Left lung (tissue), 10 donors: ENCODE measurements around the gene DDRGK1. TPM values are rescaled to one million over a fixed set of nuclear protein-coding genes. Genes with fewer than 3 reads are reported as not detected.
"Not testable (repeated sequence)": the region's sequence is repeated elsewhere in the genome, so short reads cannot be mapped to it uniquely, and the experiment has no call there.

Source experiments
- ATAC-seq: fragments of 200-7000 bp; cut with Tn5 transposase; one replicate; pipeline ENCODE4 v1.9.1; 2020; ENCODE audit warnings: moderate library complexity
- DNase-seq, 4 donors: peaks; one replicate each; pipeline ENCODE4 v3.0.0-alpha.2; 2013 to 2020
- H3K27ac ChIP-seq, 2 donors: fragments of 200-600 bp; sonication (generic) in 1 of 2; one replicate each; pipeline versions ENCODE4 v1.5.0 to v1.8.0; 2020 to 2021
- H3K27me3 ChIP-seq, 2 donors: fragments of 200-600 bp; sonication (generic) in 1 of 2; one replicate each; pipeline versions ENCODE4 v1.5.0 to v1.8.0; 2020 to 2021
- H3K36me3 ChIP-seq, 2 donors: fragments of 200-600 bp; sonication (generic) in 1 of 2; one replicate each; pipeline versions ENCODE4 v1.5.0 to v1.8.0; 2020 to 2021
- H3K4me1 ChIP-seq, 2 donors: fragments of 200-600 bp; one replicate each; pipeline ENCODE4 v1.8.0; 2021
- H3K4me3 ChIP-seq, 2 donors: fragments of 200-600 bp; sonication (generic) in 1 of 2; one replicate each; pipeline versions ENCODE4 v1.5.0 to v1.8.0; 2020 to 2021; ENCODE audit warnings: mild to moderate bottlenecking in 1 of 2
- H3K9me3 ChIP-seq, 2 donors: fragments of 200-600 bp; sonication (generic) in 1 of 2; one replicate each; pipeline versions ENCODE4 v1.5.0 to v1.8.0; 2020 to 2021
- CTCF ChIP-seq, 2 donors: fragments of 200-600 bp; sonication (generic) in 1 of 2; IDR thresholded peaks; one replicate each; pipeline versions ENCODE4 v1.5.0 to v1.8.0; 2021; ENCODE audit warnings: antibody characterized with exemption in 2 of 2
- intact Hi-C, 2 donors: fragments of 100-400 bp; cut with DNase I; formaldehyde crosslinking; loops; one replicate each; pipeline versions ENCODE4 v1.11.2 to v1.14.2; 2022
- polyA plus RNA-seq, 6 donors: library from polyadenylated mRNA; unstranded; fragments of 120-200 nt; gene quantifications; one replicate each; pipeline ENCODE4 v1.2.1, GENCODE V29; 2013; ENCODE audit not compliant: insufficient read length in 6 of 6
- total RNA-seq, 2 donors: library from RNA; stranded (reverse); fragmentation: NEBNext Ultra II Directional; extraction: Animal tissue kit (Norgen Biotek cat#: 25700); gene quantifications; one replicate each; pipeline ENCODE4 v1.2.1, GENCODE V29; 2021
- donor health status: DM: no; HTN: yes; CAD: no.
- donor health status: DM: no; HTN: no; CAD: no.

DDRGK1 gene
- total and polyA plus RNA-seq, 8 donors: 46.6 to 107 (median 50.4) TPM

- DNase-seq: peak in 1 of 4 donors; percentile 17
- no peak for ATAC-seq
- H3K36me3 ChIP-seq: peaks cover 0 to 57% of the 10 kb centered on the region in 2 donors
- H3K4me3 ChIP-seq: no peak overlapping the region
- no peaks in the 10 kb centered on the region for H3K9me3 ChIP-seq
- H3K4me1 ChIP-seq: no peaks in the 10 kb centered on the region
- intact Hi-C loops: no loop called here
- TF ChIP-seq CTCF (IDR thresholded peaks at IDR 0.05): no peak
- no peaks in the 10 kb centered on the region for H3K27me3 ChIP-seq
- H3K27ac ChIP-seq: no peak overlapping the region
Observed at GRCh38 chr20:3188823-3189413, 15.6 kb downstream of the DDRGK1 start.

- H3K27ac ChIP-seq, ATAC-seq, H3K4me3 ChIP-seq, H3K4me1 ChIP-seq, H3K9me3 ChIP-seq, intact Hi-C loops, H3K27me3 ChIP-seq: not testable (repeated sequence)
- peaks cover 0 to 47% of the 10 kb centered on the region in 2 donors for H3K36me3 ChIP-seq
- DNase-seq: peak in 1 of 4 donors; percentile 26
Observed at GRCh38 chr20:3187861-3188260, 16.6 kb downstream of the DDRGK1 start.

GRCh38 chr20:3183896-3184612, 20.4 kb downstream of the DDRGK1 start:
- H3K27me3 ChIP-seq: no peaks in the 10 kb centered on the region
- peaks cover 0 to 11% of the 10 kb centered on the region in 2 donors for H3K36me3 ChIP-seq
- TF ChIP-seq CTCF (IDR thresholded peaks at IDR 0.05): no peak
- peak in 1 of 4 donors; percentile 0 for DNase-seq
- no peaks in the 10 kb centered on the region for H3K9me3 ChIP-seq
- H3K4me1 ChIP-seq: no peaks in the 10 kb centered on the region
- intact Hi-C loops: no loop called here
- H3K27ac ChIP-seq: no peak overlapping the region
- no peak overlapping the region for H3K4me3 ChIP-seq
- no peak for ATAC-seq

GRCh38 chr20:3182429-3182828, 22.1 kb downstream of the DDRGK1 start:
- H3K9me3 ChIP-seq, H3K4me1 ChIP-seq, H3K27me3 ChIP-seq, intact Hi-C loops, ATAC-seq, H3K27ac ChIP-seq, H3K4me3 ChIP-seq, H3K36me3 ChIP-seq: not testable (repeated sequence)
- peak in 1 of 4 donors; percentile 0 for DNase-seq

GRCh38 chr20:3181270-3181669, 23.2 kb downstream of the DDRGK1 start:
- DNase-seq: no peak
- H3K27me3 ChIP-seq: no peaks in the 10 kb centered on the region
- H3K9me3 ChIP-seq: no peaks in the 10 kb centered on the region
- ATAC-seq: no peak
- no peak overlapping the region for H3K4me3 ChIP-seq
- intact Hi-C loops: no loop called here
- no peak for TF ChIP-seq CTCF (IDR thresholded peaks at IDR 0.05)
- H3K27ac ChIP-seq: no peak overlapping the region
- H3K4me1 ChIP-seq: no peaks in the 10 kb centered on the region
- no peaks in the 10 kb centered on the region for H3K36me3 ChIP-seq

GRCh38 chr20:3180319-3180718, 24.2 kb downstream of the DDRGK1 start:
- intact Hi-C loops: no loop called here
- no peak overlapping the region for H3K27ac ChIP-seq
- TF ChIP-seq CTCF (IDR thresholded peaks at IDR 0.05): no peak

More at GRCh38 chr20:3180319-3180718, 24.2 kb downstream of the DDRGK1 start:
- DNase-seq (no peak), ATAC-seq (no peak)
- no peaks in the 10 kb centered on the region for H3K9me3 ChIP-seq
- no peaks in the 10 kb centered on the region for H3K36me3 ChIP-seq
- H3K27me3 ChIP-seq: peaks cover 0 to 3% of the 10 kb centered on the region in 2 donors
- H3K4me1 ChIP-seq: no peaks in the 10 kb centered on the region
- H3K4me3 ChIP-seq: no peak overlapping the region
